Measurements from ENCODE around the gene GALM.
A peak's percentile ranks its signal among the peaks of the same experiment; 100 is the strongest.
"Not testable (repeated sequence)": the region's sequence is repeated elsewhere in the genome, so short reads cannot be mapped to it uniquely, and the experiment has no call there.

GALM gene

GRCh38 chr2:38742797-38743559 lies 77.1 kb downstream of the GALM start:
- no peak for DNase-seq

- DNase-seq, result no peak
These were observed 77.9 kb downstream of the GALM start for GRCh38 chr2:38743672-38744398.

GRCh38 chr2:38744399-38744780 lies 78.5 kb downstream of the GALM start:
- DNase-seq, result no peak

- DNase-seq, result no peak
These were observed 79.4 kb downstream of the GALM start for GRCh38 chr2:38745267-38745666.

- DNase-seq, result no peak
These were observed 81.1 kb downstream of the GALM start for GRCh38 chr2:38747007-38747424.

GRCh38 chr2:38747819-38748218 lies 81.9 kb downstream of the GALM start:
- no peak for DNase-seq

DNA sequence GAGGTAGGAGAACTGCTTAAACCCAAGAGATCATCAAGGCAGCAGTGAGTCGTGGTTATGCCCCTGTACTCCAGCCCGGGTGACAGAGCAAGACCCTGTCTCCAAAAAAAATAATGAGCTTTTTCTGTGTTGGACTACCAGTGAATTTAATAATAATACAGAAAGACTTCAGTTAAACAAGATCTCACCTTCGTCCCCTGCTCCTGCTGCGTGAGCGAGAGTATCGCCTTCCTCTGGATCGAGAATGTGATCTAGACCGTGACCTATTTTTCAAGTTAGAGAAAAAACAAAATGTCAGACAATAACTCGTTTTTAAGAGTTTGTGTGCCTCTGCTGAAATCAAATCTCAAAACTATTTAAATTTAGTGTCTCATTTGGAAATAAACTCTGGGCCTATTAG lies 82.5 kb downstream of the GALM start:
- DNase-seq, result no peak

DNA sequence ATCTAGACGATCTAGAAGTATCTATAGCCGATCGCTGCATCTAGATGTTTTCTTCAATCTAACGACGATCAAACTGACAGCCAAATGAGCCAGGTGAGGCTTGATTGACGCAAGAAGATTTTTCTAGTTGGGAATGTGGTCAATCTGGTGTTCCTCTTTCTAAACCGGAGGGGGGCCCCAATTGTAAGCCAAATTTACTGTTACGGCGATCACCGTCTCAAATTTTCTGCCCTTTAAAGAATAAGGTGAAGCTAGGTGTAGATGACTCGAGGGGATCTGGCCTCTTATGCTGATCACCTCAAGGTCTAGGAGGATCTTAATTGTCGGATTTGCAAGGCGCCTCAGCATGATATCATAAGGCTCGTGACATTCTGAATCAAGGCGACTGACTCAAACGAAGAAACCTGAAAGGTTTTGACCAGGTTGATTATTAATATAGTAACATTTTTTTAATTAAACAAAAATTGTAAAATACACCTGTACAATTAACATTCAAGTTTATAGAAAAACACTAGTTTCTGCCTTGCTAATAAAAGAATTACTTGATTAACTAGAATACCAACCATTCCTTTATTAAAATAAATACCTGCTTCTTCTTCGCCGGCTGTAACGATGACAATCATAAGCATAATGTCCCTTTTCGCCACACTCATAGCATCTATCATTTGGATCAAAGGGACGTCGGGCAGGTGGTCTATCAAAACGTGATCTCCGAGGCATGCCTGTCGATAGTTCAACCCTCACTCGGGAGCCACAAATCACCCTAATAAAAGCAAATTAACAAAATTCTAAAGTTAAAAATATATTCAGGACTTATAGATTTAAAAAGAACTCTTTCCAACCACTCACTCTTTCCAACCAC lies 83.3 kb downstream of the GALM start:
- DNase-seq, result no peak

GRCh38 chr2:38750011-38750890 lies 84.3 kb downstream of the GALM start:
- peak in 4 of 5 donors; percentile 22 to 58 (median 47) for DNase-seq

DNA sequence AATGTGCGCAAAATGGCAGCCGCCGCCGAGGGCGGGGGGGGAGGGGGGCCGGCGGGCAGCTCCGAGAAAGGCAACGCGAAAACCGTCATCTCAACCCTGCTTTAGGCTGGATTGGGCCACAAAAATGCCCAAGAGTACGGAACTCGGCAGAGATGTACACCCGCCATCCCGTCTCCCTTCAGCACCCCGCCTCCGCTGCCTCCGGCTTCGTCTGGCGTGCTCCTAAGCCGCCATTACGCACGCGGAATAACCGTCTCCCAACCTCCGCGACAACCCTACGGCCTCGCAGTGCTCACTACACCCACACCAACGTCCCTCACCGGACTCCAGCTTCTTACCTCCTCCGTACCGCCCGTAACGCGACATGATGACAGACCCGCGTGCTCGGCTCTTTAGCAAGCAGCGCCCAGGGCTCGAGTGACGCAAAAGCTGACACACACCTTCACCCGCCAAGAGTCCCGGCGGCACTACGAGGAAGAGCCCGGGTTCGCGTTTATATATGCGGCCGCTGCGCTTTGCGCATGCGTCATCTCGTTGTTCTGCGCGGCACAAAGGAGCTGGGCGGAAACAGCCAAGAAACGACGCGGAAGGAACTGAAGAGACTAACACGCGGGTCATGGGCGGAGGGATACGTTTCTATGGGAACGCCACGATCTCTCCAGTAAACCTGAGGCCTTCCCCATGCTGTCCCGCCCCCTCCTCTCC lies 85.1 kb downstream of the GALM start, which contains the start of gene SRSF7:
SRSF7 (minus strand) TSS at position 471 of the 705 bp plus-strand sequence; CDS start at position 366, 105 bp downstream.
- DNase-seq, result peak; percentile 92 to 99 (median 96)

DNA sequence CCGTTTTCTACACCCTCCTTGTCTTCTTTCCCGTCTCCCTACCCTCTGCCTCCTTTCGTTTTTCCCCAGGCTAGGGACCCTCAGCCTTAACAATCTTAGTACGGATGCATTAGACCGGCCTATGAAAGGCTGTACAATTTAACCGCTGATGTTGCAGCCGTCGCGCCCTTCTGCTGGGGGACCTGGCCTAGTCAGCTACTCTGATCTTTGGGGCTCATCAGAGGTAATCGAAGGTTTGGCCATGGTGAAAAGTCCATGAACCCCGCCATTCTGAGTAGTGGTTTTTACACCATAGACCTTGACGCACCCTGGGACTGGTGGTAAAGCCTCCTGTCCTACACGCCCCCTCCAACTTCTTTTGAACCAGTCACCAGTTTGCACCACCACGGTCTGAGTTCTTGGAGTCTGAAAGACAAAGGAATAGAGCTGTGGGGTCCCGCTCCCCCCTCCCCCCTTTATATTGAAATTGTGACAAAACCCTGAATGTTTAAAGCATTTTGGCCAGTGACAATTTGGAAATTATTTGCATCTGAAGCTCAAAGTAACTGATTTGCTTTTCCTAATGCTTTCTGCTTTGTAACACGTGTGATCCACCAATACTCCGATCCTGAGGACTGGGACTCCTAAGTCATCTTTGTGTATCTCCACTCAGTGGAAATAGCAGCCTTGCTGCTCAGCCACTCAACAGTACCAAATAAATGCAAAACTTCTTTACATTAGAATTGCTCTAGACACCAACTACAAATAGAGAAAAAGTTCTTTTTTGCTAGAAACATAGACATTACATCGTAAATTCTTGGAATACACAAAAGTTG lies 85.9 kb downstream of the GALM start:
- DNase-seq, result no peak

GRCh38 chr2:38754049-38754448 lies 88.1 kb downstream of the GALM start:
- no peak for DNase-seq

- DNase-seq, result no peak
These were observed 88.6 kb downstream of the GALM start for GRCh38 chr2:38754506-38754905.

DNA sequence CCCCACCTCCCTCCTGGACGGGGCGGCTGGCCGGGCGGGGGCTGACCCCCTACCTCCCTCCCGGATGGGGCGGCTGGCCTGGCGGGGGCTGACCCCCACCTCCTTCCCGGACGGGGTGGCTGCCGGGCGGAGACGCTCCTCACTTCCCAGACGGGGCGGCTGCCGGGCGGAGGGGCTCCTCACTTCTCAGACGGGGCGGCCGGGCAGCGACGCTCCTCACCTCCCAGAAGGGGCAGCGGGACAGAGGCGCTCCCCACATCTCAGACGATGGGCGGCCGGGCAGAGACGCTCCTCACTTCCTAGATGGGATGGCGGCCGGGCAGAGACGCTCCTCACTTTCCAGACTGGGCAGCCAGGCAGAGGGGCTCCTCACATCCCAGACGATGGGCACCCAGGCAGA lies 90.0 kb downstream of the GALM start:
- not testable (repeated sequence) for DNase-seq

DNA sequence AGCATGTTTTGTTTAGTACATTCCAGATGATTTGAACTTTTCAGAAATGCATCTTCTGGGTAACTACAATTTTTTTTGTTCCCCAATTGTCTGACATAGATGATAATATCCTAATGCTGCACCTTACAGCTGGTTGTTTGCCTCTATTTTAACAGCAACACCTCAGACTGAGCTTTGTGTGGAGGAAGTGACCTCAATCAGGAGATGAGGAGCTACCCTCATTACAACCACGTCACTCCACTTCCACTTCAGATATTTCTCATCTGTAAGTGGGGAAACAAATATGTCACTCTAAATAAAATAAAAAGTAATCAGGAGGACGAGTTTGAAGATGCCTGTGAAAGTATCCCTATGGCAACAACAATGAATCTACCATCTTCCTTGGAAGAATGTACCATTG lies 97.3 kb downstream of the GALM start:
- peak in 1 of 5 donors; percentile 71 for DNase-seq

DNA sequence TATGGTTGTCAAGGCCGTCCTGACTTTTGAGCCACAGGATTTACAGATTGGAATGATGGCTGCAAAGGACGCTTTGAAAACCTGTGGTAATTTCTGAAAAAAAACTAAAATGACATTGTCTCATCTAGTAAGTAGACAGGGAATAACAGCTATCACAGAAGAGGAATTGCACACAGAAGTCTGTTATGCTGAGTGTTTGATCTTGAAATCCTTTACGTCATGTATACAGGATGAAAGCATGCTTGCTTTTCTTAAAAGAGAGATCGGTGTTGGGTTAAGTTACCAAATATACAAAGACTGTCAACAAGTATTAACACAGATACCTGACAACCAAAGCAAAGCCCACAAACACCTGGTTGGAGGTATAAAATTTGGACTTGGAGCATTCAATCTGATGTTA lies 97.8 kb downstream of the GALM start:
- DNase-seq, result no peak

GRCh38 chr2:38765149-38765548 lies 99.2 kb downstream of the GALM start:
- DNase-seq, result no peak

DNA sequence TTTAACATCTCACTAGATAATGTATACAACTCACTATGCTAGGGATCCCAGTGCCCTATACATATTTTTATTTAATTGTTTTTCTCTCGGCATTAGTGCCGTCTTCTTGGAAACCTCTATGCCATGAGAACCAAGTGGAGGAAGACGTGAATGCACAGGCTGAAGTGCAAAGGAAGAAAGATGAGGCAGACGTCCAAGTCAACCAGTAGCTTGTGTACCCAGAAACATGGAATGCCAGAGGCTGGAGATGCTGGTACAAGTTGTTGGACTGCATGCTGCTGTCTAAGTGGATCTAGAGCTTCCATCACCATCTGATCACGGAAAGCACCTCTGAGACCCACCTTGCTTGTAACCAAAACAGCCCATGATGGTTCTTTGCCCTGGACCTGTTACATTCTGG lies 99.6 kb downstream of the GALM start:
- no peak for DNase-seq

GRCh38 chr2:38771632-38772031 lies 105.7 kb downstream of the GALM start:
- no peak for DNase-seq

DNA sequence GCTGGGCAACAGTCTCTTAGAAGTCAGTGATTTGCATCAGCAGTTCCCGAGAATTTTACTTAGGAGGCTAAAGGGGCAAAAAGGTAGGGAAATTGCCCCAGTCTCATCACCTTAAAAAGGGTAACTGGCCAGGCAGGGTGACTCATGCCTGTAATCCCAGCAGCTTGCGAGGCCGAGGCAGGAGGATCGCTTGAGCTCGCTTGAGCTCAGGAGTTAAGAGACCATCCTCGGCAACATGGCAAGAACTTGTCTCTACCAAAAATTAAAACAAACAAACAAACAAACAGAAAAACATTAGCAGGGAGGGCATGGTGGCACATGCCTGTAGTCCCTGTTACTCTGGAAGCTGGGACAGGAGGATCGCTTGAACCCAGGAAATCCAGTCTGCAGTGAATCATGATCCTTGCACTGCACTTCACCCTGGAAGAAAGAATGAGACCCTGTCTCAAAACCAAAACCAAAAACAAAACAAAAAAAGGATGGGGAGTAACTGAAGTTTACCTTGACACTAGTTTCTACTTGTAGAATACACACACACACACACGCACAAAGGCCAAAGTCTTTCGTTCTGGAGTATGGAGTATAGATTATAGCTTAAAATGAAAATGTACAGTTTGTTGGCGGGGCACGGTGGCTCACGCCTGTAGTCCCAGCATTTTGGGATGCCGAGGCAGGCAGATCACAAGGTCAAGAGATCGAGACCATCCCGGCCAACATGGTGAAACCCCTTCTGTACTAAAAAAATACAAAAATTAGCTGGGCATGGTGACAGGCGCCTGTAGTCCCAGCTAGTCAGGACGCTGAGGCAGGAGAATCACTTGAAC lies 109.4 kb downstream of the GALM start:
- no peak for DNase-seq
